GM10248 (cell line): ENCODE measurements around the gene PRR23E.

Experiments used
- CTCF ChIA-PET: fragments of 300-600 bp; sonication (Branson Sonifier 250); formaldehyde crosslinking; extraction: SDS; loops from one replicate; lab custom pipeline; 2021; ENCODE audit warnings: antibody characterized with exemption; lab: Yijun Ruan, JAX
- POLR2A ChIA-PET: fragments of 350-650 bp; sonication (Branson Sonifier 250); formaldehyde crosslinking; extraction: SDS; loops from one replicate; lab custom pipeline; 2020; ENCODE audit warnings: antibody characterized with exemption; lab: Yijun Ruan, JAX
- DNase-seq: peaks from one replicate; pipeline ENCODE4 v3.0.0; 2012; ENCODE audit errors: extremely low spot score
- TF ChIP-seq, protein P1 (sequence below): IDR thresholded peaks from 2 replicates; pipeline ENCODE4 v1.5.1; 2012; ENCODE audit warnings: mild to moderate bottlenecking, low read depth; ENCODE audit errors: extremely low read depth, missing control alignments, control extremely low read depth

The PRR23E gene, protein sequence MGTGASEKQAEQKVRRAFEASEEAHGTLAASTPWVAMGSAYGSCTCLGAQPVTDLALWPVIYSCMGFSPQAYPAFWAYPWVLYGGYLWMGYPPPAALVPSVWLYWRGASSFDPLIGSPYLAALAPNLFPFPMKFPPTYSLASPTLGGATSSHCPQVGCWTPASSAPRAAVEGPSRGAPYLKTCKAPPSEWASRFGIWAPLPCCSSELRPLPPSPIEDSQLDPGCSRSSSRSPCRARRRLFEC

DNA sequence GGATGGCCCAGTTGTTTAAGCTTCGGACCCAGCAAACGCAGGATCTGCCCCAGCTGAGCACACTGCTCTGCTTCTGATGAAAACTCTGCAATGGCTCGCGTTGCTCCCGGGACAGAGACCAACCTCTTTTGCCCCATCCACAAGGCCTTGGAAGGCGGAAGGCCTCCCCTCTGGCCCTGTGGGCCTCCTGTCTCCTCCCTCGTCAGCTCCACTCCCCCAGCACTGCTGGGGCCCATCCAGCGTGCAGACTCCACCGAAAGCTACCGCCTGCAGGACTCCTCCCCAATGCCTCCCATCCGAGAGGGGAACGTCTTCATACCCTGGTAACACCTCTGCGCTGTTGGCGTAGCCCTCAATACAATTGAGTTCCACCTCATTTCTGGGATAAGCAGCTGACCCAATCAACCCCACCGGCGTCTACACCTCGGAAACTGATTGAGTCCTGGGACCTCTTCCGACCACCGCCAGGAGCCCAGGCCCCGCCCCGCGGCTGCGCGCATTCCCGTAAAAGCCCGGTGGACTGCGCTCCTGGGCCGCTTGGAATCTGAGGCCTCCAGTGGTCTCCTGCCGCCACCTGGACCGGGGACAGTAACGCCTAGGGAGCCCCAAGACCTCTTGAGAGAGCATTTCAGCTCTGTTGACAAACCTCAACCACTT lies at the start of gene PRR23E:
TSS of gene PRR23E (plus strand) at position 556 of the 657 bp plus-strand sequence. CDS start 3,555 bp downstream, outside the sequence.
- ChIA-PET POLR2A (no interaction called here), CTCF (interaction anchor here (1.4 kb wide), 1 partner anchor 67 kb away, joined by 3 read pairs; no protein-coding TSS in a partner anchor)
- TF ChIP-seq, protein P1, sequence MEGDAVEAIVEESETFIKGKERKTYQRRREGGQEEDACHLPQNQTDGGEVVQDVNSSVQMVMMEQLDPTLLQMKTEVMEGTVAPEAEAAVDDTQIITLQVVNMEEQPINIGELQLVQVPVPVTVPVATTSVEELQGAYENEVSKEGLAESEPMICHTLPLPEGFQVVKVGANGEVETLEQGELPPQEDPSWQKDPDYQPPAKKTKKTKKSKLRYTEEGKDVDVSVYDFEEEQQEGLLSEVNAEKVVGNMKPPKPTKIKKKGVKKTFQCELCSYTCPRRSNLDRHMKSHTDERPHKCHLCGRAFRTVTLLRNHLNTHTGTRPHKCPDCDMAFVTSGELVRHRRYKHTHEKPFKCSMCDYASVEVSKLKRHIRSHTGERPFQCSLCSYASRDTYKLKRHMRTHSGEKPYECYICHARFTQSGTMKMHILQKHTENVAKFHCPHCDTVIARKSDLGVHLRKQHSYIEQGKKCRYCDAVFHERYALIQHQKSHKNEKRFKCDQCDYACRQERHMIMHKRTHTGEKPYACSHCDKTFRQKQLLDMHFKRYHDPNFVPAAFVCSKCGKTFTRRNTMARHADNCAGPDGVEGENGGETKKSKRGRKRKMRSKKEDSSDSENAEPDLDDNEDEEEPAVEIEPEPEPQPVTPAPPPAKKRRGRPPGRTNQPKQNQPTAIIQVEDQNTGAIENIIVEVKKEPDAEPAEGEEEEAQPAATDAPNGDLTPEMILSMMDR: no peak
- DNase-seq: no peak

DNA sequence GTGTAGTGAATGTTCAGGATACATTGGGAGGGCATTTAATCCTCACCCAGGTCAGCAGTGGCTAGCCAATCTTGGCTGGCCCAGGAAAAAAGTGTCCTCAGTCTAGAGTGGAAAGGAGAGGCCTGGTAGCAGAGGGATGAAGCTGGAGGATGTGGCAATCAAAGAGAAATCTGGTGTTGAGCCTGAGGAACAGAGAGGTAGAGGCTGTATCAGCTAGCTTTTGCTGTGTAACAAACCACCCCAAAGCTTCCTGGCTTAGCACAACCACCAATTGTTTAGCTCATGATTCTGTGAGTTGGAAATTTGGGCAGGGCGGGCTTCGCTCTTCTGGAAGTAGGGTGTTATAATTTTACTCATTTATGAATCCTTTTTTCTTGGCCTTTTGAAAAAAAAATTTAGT lies 49.8 kb upstream of the PRR23E start:
- CTCF ChIA-PET: interaction anchor here (0.9 to 1.6 kb wide), 3 partner anchors 8 to 15 kb away, joined by 3 to 6 read pairs (median 3); no protein-coding TSS in a partner anchor
- DNase-seq: no peak
- TF ChIP-seq, protein P1: no peak
- POLR2A ChIA-PET: no interaction called here

DNA sequence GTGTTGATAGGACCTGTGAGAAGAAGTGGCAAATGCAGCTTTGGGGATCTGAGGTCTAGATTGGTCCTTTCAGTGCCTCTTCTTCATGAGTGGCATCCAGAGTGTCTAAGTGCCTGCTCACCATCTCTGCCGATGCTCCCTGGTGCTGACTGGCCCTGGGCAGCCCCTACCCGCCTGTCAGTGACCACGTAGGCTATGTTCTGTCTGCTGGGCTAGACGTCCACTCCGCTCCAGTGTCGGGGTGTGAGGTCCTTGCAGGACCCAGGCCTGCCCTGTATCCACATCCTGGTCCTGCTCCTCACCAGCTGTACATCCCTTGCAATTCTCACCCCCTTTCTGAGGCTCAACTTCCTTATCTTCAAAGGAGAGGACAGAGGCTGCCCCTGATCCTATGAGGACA lies 48.3 kb upstream of the PRR23E start:
- TF ChIP-seq, protein P1: no peak
- no peak for DNase-seq
- ChIA-PET CTCF (no interaction called here), POLR2A (no interaction called here)

DNA sequence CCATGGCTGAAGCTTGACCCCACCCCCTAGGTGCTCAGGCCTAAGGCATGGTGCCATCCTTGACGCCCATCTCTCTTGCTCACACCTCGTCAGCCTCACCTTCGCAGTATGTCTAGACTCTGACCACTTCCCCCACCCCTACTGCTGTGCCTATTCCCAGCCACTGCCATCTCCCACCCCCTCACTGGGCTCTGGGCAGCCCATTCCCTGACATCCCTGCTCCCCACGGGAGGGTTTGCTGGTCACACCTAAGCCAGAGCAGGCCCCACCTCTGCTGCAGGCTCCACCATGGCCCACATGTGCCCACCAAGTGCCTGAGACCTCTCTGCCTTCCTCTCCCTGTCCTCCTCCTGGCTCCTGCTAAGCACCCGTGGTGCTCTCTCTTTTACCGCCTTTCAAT lies 47.7 kb upstream of the PRR23E start:
- ChIA-PET CTCF (no interaction called here), POLR2A (no interaction called here)
- TF ChIP-seq, protein P1: no peak
- no peak for DNase-seq

DNA sequence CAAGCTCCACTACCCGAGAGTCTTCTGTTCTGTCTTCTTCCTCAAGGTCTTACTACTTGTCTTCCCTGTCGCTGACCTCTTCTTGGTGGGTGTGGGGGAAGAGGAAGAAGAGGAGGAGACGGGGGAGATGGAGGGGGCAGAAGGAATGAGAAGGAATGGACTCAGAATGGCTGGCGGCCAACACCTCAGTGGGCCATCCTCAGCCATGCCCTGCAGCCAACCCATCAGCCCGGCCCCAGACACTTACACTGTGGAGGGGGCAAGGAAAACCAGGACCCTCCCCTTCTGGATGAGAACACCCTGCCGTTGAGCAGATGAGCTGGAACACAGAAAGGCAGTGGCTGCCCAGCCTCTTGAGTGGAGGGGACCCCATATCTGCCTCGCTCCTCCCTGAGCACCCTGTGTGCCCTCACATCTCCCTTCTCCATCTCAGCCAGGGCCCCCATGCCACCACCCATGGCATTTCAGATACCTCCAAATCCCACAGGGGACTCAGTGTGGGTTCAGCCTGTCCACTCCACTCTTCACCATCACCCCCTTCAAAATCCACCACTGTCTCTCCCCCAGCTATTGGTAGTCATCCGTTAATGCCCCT lies 45.5 kb upstream of the PRR23E start:
- TF ChIP-seq, protein P1: no peak
- POLR2A ChIA-PET: interaction anchor here (0.6 kb wide), 1 partner anchor 359 kb away, joined by 6 read pairs; no protein-coding TSS in a partner anchor
- CTCF ChIA-PET: interaction anchor here (1.2 kb wide), 1 partner anchor 44 kb away, joined by 3 read pairs; no protein-coding TSS in a partner anchor
- no peak for DNase-seq

DNA sequence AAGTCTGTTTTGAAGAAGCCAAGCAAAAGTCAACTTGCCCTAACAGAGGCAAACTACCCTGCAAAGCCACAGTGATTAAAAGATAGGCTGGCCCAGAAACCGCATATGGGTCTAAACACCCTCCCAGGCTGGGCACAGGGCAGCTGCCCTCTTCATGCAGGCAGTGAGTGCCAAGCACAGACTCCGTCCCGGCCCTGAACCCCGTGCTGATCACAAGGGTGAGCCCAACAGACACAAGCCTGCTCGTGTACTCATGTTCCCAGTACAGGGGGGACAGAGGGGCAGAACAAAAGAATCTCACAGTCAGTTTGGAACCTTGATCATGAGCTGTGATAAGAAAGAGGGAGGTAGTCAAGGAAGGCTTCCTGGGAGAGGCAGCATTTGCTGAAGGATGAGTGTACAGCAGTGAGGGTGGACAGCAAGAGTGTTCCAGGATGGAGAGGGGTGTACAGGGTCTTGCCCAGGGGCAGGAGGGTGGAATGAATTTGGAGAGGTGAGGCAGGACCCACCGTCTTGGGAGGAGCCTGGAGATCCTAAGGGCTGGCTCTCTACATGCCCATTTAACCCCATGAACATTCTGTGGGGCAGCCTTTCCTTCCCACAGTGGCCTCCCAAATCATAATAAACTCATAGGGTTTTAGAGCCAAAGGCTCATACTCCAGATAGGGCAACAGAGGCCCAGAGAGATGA lies 43.2 kb upstream of the PRR23E start:
- ChIA-PET POLR2A (no interaction called here), CTCF (interaction anchor here (1.6 to 2.4 kb wide), 2 partner anchors 7 to 11 kb away, joined by 3 to 6 read pairs; no protein-coding TSS in a partner anchor)
- no peak for DNase-seq
- TF ChIP-seq, protein P1: no peak
